ENCODE results near the gene CCR7.
A peak's percentile ranks its signal among the peaks of the same experiment; 100 is the strongest.

CCR7 gene

DNA sequence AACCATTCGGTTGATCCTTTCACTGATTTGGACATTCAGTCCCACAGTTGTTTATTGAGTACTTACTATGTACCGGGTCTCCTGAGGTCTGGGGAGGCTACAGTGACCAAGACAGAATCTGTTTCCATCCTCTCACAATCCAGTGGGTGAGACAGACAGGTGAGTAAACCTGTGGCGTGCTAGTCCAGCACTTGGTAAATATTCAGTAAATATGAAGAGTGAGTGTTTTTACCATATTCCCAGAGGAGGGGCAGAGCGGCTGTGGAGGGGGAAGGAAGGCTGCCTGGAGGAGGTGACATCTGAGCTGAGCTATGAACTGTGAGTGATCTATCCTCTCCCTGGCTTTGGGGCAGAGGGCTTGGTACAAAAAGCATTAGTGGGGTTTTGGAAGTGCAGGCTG is 31.4 kb downstream of the CCR7 start:
- DNase-seq, result no peak

DNA sequence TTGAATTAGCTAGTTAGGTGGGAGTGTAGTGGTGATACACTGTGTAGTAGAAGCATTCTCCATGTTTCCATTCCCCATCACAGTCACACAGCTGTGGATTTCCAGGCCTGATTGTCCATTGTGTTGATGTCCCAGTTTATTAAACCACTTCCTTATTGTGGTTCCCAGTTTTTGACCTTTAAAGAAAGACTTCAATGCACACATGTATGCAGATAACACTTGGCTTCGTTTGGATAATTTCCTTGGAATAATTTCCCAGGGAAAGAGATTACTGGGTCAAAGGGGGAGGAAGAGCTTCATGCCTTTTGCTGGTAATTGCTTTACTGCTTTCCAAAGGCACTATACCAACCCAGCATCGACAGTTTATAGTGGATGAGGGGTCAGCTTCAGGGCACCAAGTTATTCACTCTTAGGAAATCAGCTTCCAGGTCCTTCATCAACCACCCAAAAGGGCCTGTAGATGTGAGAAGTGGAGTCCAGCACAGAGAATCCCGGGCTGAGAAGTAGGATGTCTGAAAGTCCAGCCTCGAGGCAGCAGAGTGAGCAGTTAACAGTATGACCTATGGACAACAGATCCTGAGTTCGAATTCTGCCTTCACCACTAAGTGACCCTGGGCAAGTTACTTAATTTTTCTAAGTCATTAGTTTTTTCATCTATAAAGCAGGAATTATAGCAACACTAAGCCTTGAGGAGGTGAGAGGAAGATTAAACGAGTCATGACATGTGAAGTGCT is 32.6 kb downstream of the CCR7 start:
- no peak for DNase-seq

DNA sequence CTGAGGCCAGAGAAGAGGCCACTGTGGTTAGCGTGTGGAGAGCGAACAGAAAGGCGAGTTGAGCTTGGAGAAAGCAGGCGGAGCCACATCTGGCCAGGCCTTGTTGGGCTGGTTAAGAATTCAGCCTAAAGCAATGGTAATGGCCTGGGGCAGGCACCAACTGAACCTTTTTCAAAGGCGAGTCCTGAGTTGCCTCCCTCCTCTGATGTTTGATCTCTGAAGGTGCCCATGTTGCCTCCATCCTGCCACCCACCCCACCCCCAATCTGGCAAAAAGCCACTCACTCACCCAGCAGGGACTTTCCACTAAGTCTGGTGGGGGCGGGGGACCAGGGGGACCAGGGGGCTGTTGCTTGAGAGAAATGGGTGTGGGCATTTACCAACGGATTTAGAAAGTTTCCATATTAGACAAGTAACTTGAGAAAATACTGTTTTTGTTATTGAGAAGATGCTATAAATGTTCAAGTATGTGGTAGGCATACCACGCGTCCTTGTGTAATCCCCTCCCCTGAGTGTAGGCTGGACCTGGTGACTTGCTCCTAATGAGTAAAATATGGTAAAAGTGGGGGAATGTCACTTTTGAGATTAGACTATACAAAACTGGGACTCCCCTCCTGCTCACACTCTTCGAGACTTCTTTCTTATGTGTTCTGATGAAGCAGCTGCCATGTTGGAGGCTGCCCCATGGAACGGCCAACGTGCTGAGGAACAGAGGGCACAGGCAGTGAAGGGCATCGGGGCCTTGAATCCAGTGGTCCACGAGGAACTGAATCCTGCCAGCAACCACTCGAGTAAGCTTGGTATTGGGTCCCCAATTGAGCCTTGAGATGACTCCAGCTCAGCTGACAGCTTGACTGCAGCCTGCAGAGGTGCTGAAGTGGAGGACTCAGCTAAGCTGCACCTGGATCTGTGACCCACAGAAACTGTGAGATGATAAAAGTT is 34.0 kb downstream of the CCR7 start:
- DNase-seq, result peak; percentile 86 to 88

DNA sequence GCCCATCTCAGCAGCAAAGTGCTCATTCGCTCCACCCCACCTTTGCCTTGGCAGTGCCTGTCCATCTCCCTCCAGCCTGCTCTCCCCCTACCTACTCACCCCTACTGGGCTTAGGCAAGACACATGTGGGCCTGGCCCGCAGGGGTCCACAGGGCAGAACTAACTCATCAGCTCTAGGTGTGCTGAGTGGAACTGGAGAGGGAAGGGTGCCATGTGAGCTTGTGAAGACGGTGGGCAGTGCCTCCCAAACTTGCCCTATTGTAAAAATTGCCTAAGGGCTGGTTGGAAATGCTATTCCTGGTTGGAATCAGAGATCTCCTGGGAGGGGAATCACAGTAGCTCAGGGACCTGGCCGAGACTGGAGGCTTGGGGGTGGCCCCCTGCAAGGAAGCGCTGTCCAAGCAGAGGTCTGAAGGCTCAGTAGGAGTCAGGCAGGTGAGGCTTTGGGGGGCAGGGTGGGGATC is 34.7 kb downstream of the CCR7 start:
- DNase-seq, result no peak

DNA sequence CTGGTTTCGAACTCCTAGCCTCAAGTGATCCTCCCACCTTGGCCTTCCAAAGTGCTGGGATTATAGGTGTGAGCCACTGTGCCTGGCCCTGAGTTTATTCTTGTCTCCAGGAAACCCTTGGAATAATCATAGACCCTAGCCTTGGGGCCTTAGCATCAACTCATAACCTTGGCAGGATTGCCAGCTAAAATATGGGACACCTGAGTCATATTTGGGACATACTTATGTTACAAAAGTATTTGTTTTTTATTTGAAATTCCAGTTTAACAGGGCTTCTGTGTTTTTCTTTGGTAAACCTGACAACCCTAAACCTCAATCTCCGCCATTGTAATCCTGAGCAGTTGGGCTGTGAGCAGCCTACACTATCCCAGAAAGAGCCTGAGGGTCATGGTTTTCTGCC is 35.3 kb downstream of the CCR7 start:
- DNase-seq, result no peak

DNA sequence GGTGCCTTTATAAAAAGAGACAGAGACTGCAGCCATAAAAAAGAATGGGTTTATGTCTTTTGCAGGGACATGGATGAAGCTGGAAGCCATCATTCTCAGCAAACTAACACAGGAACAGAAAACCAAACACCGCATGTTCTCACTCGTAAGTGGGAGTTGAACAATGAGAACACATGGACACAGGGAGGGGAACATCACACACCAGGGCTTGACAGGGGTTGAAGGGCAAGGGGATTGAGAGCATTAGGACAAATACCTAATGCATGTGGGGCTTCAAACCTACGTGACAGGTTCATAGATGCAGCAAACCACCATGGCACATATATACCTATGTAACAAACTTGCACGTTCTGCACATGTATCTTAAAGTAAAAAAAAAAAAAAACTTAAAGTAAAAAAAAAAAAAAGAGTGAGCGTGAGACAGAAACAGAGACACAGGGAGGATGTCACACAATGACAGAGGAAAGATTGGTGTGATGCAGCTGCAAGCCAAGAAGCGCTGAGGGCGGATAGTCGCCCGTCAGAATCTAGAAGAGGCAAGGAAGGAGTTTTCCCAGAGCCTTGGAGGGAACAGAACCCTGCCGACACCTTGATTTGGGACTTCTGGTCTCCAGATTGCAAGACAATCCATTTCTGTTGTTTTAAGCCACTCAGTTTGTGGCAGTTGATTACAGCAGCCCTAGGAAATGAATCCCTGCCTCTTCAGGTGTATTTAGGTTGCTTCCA is 36.4 kb downstream of the CCR7 start:
- no peak for DNase-seq

DNA sequence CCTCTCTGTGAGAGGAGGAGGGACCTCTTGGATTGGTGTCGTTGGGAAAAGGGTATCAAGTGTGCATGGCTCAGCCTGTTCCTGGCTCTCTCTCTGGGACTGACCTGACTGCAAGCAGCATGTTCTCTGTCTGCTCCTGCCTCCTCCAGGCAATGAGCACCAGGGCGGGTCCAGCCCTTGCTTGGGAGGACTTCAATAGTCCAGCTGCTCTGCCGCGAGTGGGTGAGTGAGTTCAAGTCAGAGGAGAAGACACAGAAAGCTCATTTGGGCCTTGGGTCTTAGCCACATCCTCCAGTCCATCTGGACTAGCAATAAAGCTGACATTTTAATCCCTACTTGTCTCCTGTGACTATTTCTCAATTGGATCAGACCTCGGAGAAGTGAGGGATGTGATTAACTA is 38.6 kb downstream of the CCR7 start:
- DNase-seq, result no peak

DNA sequence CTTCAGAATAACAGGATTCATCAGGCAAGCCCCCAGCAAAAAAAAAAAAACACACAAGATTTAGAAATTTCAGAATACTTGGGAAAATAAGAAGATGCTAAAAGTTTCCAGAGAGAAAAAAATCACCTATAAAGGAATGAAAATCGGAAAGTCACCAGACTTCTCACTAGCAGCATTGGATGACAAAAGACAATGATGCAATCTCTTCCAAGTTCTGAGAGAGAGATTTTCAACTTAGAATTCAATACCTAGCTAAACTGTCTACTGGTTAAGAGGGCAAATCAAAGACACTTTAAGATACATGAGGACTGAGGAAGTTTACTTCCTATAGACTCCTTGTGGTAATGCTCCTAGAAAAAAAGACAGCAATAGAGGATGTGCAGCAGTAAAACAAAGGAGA is 40.0 kb downstream of the CCR7 start:
- no peak for DNase-seq

DNA sequence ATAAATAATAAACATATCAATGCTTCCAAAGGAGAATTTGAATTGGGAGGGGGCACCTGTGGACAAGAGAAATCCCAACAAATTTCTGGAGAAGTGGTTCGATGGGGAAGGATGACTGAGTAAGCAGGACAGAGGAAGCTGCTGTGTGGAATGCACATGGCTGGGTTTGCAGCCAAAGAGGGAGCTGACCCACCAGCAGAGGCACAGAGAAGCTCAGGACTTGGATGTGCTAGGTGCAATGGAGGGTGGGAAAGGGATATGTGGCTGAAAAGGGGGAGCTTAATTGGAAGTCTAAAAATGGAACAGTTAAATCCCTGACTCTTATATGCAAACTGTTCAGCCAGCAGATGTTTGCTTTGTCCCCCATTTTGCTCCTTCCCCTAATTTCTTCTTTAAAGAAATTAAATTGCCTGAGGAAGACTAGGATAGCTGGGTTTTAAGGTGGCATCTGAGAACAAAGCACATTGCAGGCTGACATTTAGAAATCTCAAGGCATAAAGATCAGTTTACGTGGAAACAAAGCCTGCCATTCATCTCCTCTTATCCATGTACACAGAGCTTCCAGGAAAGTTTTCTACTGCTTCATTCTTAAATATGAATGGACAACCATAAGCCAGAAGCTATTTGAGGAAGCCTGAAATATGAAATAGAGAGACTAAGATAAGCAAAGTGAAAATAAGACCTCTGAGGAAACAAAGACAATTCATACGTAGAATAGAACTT is 40.9 kb downstream of the CCR7 start:
- DNase-seq, result no peak

DNA sequence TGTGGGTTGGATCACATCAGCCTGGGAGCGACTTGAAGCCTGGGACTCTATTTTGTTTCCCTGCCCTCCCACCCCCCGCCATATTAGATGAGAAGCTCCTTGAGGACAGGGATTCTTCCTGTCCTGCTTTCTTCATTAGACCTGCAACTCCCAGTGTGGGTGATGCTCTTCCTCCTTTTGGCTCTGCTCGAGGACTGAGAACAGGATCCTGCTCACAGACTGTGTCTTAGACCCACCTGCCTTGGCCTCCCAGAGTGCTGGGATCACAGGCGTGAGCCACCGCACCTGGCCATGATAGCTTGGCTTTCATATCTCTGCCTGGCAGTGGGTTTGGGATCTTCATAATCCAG is 42.3 kb downstream of the CCR7 start:
- DNase-seq, result no peak

DNA sequence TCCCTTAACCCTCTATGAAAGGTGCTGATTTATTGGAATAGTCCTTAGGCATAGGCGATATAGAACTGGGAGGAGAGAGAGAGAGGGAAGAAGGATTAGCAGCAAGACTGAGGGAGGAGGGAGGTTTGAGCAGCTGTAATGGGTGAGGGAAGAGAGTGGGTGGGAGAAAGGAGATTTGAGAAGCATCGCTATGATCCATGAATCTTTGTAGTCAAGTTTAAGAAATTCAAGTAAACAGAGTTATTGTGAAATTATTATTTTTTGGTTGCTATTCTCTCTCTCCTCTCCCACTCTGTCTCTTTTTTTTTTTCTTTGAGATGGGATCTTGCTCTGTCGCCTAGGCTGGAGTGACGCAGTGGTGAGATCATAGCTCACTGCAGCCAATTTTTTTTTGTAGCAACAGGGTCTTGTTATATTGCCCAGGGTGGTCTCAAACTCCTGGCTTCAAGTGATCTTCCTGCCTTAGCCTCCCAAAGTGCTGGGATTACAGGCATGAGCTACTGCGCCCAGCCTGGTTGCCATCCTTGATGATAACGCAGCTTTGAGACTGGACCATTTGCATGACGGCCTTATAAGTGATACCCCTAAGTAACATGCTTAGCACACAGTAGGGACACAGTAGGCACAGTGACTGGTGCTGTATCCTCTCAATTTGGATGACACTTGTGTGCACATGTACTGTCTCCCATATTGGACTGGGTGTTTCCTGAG is 42.9 kb downstream of the CCR7 start:
- DNase-seq, result no peak

DNA sequence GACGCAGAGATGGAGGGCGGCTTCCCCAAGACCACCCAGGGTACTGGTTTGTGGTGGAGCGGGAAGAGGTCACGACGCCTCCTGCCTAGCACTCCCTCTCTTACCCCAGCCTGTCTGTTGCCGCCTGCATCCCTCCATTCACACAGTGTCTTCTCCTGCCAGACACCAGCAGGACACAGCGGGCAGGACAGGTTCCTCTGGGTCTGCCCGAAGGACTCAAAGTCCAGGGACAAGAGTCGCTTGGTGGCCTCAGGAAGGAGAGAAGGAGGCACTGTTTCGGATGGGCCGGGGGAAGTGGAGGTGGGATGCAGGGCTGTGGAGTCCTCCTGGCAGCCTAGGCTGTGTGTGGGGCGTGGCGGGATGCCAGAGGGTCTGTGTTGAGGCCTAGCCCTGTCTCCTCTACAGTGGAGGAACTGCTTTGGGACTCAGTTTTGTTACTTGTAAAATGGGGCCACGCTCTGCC is 44.2 kb downstream of the CCR7 start:
- DNase-seq, result no peak

DNA sequence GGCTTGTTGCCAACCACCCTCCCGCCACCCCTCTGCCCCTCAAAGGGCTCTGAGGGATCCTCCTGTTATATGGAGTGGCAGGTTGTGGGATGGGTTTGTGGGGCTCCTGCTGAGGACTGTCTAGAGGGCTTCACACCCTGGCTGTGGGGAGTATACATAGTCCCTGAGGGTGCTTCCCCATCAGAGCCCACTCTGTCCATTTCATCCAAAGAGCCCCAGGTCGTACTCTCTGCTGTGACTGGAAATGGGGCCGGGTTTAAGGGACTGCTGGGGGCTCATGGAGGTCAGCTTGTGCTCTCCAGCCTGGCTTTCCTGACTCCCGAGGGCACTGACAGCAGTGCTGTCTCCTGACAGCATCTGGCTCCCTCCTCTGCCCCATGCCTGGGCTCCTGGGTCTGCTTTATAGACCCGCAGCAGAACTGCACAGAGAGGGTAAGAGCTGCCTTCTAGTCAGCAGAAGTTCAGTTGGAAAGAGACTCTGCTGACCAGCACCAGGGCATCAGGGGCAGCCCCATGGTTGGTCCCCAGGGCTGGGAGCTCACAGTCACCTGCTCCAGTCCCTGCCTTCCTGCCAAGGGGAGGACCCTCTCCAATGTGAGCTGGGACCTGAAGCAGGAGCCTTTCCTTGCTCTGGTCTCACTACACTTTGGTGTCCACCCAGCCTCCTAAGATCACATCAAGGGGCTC is 46.0 kb downstream of the CCR7 start:
- no peak for DNase-seq

DNA sequence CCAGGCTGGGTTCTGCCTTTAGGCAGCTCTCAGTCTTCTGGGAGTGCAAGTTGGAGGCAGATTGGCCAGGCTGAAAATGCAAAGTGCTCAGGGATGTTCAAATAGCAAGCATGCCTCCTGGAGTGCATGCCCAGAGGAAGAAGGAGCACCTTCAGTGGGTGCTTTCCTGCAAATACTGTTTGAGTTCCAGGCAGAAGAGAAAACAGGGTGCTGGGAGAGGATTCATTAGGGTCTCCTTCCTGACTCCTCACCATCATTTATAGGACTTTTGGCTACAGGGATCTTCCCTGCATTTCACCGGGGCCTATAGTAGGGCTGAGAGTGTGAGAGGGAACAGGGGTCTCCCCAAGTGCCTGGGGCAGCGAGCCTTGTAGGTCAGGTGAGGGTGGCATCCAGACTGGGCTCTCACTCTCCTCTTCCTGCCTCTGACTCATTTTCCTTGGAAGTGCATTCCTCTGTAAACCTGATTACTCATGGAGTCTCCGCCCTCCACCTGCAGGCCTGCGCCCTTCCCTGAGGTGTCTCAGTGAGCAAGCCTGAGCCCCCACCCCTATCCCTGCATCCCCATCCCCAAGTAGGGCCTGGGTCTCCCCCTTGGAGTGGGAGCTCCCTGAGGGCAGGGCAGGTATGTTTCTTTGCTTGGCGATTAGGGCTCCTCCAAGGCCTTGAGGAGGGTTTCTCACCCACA is 46.7 kb downstream of the CCR7 start:
- no peak for DNase-seq

DNA sequence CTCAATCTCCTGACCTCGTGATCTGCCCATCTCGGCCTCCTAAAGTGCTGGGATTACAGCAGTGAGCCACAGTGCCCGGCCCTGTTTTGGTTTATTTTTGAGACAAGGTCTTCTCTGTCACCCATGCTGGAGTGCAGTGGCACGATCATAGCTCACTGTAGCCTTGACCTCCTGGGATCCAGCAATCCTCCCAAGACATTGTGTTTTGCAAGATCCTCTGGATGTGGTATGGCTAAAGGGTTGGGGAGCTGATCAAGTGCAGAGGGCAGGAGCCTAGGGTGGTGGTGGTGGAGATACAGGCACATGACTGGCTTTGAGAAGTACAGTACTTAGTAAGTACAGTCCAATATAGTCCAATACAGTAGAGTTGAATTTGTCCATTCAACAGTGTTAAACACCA is 47.3 kb downstream of the CCR7 start:
- DNase-seq, result no peak

DNA sequence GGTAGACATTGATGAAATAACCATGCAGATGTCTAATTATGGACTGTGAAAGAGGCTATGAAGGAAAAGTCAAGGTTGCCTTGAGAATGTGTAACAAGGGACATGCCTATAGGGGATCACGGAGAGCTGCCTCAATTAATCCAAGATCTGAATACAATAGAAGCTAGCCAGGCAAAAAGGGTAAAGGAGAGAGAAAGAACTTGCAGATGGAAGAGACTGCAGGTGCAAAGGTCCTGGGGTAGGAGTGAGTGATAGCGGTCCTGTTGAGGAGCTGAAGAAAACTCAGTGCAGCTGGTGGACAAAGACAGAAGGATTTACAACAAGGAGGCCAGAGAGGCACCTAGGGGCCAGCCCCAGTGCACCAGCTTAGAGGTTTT is 48.0 kb downstream of the CCR7 start:
- DNase-seq, result no peak

DNA sequence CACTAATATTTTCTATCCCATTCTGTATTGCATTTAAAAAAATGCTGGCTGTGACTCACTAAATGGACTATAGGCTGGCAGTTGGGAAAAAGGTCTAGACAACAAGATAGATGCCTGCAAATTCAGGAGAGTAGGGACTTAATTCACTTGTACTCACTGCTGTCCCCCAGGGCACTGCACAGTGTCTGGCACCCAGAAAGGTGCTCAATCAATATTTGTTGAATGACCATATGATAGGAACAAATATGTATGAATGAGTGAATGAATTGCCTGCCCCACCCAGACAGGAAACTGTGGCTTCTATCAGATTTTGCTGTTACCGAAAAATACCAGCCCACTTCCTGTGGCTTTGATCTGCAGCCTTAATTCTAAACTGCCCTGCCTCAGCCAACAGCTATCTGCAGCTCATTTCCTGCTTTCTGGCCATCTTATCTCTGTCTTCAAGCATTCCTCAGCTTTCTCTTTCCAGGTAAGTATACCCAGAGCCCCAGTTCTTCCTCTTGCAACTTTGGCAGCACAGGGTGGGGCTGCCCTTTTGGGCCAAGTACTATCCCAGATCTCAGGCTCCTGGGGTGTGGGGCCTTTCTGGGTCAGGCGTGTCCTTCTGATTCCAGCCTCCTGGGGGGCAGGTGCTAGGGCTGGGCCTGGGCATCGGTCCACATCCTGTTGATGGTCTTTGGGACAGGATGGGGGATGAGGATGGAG is 48.5 kb downstream of the CCR7 start:
- peak; percentile 47 to 57 for DNase-seq

DNA sequence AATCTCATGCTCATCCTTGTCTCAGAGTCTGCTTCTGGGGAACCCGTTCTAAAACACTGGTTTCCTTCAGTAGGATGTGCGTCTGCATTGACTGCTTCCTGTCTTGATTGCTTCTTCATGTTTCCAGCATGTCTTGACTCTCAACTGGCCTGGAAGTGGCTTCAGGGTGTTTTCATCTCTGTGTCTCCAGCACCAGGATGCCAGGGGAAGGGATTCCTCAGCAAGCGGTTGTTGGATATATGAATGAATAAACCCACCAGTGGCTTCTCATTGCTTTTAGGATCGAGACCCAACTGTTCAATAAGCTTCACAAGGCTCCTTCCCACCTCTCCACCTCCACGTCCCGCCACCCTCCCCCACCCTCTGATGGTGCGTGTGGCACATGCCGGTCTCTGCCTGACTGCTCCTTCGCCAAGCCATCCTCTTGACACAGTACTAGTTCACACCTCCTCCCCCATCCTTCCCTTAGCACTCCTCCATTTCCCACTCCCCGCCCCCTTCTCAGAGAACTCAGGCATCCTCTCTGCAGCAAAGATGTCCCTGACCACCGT is 49.7 kb downstream of the CCR7 start:
- DNase-seq, result peak; percentile 43 to 55

DNA sequence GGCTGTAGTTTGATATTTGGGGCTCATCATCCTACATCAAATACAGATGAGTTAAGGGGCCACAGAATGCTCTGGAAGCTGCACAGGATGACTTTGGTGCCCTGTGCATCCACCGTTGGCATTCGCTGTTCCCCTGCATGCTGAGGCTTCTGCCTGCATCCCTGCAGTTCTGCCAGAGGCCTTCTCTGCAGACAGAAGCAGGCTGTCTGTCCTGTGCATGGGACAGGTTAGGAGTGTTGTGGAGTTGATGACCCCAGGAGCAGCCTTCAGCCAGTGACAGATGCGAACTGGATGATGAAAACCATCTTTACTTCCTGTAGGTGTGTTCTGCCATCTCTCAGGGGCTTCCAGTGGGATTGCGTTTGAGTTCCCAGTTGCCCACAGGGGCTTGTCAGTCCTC is 50.3 kb downstream of the CCR7 start:
- DNase-seq, result no peak
